T1000 (cell line): ENCODE measurements around the gene ARFGAP1.

Experiments
- DNase-seq: peaks from one replicate; lab custom pipeline; 2025; ENCODE audit warnings: mixed read lengths; lab: John Stamatoyannopoulos, UW

The ARFGAP1 gene

DNA sequence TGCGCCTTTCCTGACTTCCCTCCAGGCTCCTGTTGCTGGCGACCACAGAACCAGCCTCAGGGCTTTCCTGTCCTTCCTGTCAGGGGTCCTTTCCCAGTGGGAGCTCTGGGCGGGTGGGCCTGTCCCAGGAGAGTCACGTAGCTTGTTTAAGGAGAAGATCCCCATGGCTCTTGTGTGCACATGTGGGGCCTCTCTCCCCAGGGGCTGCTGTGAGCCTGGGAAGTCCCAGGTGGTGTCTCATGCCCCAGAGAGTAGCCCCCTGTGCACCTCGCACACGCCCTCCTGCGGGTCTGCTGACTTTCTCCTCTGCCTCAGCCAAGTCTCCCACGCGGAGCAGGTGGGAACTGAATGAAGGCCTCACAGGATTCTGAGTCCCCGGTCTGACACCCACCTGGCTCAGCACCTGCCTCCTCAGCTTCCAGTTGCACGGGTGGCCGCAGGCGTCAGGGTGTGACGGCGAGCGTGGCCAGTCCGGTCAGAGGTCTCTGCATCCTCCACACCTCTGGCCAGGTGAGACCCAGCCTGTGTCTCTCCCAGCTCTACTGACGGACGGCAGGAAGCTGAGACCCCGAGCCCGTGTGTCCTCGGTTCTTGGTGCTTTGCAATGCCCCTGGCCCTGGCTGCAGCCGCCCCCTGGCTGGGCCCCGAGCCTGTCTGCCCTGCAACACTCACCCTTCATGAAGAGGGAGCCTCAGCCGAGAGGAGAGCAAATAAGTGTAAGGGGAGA, 12.7 kb upstream of the ARFGAP1 start:
- no peak for DNase-seq

DNA sequence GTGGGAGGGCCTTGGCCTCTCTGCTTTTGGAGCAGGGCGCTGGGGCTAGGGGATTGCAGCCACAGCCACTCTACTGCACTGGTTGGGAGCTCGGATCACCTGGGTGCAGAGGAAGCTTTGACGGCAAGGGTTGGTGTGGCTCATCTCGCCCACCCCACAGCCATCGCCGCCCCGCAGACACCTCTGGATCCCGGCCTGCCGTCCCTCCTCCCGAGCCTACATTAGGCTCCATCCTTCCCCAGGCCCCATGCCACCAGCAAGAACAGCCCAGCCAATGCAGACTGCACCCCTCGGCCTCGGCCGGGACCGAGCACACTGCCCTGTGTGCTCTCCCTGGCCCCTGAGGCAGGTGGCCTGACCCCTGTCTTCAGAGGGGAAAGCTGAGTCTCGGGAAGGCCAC, 12.1 kb upstream of the ARFGAP1 start:
- no peak for DNase-seq

DNA sequence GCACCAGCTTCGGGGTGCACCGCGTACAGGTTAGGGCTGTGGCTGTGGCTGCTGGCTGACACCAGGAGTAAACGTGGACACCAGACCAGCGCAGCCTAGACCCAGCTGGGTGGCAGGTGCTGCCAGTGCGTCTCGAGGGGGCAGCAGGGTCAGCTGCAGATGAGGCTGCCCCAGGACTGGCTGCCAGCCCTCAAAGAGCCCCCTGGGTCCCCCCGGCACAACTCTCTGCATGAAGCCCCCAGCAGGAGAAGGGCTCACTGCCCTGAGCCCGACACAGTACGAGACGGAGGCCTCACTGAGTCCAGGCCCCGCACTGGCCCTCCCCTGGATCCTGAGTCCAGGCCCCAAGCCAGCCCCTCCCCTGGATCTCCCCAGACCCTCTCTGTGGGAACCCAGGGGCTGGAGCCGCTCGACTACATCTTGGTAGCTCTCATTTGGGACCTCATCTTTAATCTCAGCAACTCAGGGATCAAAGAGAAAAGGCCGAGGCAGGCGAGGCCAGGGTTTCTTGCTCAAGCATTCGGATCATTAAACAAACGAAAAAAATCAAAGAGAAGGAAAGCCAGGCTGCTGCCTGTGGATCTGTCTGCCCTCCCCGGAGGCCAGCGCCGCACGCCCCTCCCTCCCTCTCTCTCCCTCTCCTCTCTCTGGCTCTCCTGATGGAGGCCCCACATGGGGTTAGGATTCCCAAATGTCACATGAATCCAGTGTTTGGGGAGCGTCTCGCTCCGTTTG, 11.4 kb upstream of the ARFGAP1 start:
- no peak for DNase-seq

DNA sequence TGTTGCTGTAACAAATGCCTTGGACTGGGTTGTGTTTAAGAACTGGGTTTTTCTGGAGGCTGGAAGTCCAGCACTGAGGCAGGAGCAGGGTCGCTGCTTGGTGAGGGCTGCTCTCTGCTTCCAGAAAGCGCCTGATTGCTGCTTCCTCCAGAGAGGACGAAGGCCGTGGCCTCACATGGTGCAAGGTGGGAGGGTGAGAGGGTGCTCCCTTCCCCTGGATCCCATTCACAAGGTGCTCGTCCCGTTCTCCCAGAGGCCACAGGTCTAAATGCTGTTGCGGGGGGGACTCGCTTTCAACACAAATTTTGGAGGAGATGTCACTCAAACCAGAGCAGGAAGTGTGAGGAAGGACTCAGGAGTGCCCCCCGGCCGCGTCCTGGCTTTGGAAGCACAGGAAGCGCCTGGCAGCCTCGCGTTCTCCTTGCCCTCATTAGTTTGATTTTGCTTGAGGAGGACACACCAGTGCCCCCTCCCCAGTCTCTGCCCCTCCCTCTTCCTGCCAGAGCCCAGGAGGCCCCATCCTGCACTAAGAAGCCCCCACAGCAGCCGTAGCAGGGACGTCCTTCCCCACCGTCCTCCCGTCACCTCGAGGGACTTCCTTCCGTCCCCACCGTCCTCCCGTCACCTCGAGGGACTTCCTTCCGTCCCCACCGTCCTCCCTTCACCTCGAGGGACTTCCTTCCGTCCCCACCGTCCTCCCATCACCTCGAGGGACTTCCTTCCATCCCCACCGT, 10.7 kb upstream of the ARFGAP1 start:
- DNase-seq: no peak

DNA sequence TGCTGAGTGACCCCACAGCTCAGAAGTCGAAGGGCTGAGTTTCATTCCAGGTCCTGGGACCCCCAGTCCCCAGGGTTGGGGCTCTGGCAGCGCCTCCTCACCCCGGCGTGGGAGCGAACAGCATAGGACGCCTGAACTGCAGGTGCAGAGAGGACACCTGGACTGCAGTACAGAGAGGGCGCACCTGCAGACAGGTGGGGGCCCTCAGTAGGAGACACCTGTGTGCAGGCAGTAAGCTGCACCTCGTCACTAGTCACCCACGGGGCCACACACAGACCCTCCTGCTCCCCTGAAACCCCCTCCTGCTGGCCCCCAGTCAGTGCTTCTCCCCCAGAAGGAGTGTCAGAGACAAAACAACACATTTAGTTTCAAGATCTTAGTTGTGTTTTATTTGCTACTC, 9.8 kb upstream of the ARFGAP1 start:
- DNase-seq: no peak

DNA sequence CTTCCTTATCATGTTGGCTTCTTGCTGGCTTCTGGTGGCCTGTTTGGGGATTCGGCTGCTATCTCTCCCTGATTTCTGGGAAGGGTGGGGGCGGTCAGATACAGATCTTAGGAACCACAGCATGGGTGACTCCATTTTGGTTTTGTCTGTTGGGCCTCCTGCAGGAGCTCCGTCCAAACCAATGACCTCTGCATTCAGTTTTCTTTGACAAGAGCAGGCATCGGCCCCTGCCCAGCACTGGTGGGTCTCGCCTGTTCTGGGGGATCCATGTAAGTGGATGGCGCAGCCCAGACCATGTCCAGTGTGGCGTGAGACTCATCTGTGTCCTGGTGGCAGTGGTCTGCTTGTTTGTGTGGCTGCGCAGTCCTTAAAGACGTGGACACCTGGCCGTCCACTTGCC, 8.6 kb upstream of the ARFGAP1 start:
- DNase-seq: no peak

DNA sequence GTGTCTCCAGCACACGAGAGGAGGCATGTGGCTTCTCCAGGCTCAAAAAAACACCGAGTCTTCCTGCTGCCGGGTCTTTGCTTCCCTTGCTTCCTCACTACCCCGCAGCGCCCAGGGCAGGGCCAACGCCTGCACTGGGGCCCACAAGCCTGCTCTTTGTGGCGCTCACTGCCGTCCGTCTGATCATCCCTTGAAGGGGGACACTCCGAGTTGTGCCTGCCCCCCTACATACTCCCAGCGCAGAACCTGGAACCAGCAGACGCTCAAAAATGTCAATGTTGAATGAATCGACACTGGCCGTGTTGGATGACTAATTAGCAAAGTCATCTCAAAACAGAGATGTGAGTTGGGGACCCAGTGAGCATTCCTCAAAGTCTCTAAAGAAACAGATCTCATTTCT, 8.1 kb upstream of the ARFGAP1 start:
- no peak for DNase-seq

DNA sequence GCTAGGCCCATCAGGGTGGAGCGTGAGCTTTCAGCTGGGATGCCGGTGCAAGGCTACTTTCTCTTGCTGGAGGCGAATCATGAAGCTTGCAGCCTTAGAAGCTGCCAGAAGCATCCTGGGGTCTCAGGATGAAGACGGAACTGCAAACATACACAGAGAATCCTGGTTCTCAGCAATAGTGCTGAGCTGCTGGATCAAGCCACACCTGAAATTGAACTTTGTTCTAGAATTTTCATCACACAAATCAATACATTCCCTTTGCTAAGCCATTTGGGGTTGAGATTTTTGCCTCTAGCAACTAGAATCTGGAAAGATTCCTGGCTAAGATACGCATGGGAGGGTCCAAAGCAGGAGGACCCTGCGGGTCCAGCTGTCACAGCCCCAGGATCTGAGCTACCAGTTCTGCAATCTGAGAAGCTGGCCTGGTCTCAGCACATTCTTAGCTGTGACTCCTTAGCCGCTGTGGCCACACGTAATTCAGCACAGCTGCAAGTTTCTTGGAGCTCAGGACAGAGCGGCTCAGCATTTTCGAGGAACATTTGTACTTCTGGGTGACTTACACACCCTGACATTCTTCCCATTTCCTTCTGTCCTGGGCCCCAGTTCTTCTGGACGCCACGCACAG, 6.6 kb upstream of the ARFGAP1 start:
- DNase-seq: no peak

DNA sequence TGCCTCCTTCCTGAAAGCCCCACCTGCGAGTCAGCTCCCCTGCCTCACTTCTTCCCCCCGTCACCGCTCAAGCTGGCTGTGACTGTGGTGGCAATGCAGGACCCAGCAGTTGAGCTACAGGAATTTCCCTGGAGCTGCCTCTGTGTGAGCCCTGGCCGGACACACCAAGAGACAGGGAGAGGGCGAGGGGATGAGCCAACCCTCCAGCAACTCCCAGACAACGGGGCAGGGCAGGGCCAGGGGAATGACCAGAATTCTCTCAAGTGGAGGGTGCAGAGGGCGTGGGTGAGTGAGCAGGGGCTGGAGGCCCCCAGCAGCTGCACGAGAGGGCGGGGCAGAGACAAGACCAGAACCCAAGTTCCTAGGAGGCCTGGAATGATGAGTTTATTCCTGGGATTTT, 4.9 kb upstream of the ARFGAP1 start:
- no peak for DNase-seq

DNA sequence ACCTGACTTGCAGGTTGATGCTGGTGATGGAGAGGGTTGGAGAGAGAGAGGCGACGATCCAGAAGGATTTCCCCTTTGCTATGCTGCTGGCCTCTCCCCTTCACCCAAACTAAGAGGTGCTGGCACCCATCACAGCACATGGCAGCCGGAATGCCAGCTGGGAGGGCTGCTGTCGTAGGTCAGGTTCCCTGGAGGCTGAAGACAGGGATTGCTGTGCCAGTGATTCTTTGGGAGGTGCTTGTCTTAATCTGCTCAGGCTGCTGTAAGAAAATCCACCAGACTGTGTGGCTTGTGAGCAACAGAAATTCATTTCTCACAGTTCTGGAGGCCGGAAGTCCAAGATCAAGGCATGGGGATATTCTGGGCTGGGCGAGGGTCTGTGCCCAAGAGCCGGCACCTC, 4.4 kb upstream of the ARFGAP1 start:
- DNase-seq: no peak

DNA sequence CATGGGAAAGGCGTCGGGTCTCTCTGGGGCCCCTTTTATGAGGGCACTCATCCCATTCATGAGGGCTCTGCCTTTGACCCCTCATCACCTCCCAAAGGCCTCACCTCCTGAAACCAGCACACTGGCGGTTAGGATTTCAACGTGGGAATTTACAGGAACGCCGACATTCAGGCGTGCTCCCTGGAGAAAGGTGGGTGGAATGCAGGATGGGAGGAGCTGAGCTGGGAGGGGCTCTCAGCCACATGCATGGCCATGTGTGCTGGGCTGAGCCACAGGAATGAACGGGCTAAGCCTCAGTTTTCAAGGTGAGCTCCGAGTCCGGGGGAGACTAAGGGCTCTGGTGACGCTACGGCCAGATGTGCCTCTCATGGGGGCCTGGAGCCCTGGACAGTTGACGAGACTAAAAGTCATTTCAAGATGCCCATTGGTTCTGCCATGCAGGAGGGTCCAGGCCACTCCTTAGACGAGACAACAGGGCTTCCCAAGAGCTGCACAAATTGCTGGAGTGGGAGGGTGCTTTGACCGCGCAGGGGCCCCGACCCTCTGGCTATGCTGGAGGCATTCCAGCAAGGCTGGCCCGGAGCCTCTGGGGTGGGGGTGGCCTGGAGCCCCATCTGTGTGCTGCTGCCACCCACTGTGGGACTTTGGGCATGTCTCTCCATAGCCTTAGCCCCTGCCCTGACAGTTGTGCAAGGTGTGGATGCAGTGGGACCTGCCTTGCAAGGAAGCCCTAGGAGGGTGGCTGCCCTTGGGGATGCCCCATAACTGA, 3.8 kb upstream of the ARFGAP1 start:
- no peak for DNase-seq

DNA sequence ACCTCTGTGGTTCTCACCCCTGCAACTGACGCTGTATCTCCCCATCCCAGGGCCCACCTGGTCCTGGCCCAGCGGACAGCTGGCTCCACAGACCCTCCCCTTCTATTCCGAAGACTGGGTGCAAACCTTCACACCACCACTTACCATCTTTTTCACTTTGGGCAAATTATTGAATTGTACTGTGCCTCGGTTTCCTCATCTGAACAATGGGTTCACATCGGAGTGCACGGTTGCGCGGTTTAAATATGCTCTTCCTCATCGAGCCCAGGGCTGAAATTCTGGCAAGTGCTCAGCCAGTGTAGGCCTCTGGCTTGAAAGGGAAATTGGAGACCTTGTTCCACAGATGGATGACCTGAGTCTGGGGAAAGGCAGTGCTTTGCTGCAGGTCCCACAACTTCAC, 2.9 kb upstream of the ARFGAP1 start:
- DNase-seq: no peak

DNA sequence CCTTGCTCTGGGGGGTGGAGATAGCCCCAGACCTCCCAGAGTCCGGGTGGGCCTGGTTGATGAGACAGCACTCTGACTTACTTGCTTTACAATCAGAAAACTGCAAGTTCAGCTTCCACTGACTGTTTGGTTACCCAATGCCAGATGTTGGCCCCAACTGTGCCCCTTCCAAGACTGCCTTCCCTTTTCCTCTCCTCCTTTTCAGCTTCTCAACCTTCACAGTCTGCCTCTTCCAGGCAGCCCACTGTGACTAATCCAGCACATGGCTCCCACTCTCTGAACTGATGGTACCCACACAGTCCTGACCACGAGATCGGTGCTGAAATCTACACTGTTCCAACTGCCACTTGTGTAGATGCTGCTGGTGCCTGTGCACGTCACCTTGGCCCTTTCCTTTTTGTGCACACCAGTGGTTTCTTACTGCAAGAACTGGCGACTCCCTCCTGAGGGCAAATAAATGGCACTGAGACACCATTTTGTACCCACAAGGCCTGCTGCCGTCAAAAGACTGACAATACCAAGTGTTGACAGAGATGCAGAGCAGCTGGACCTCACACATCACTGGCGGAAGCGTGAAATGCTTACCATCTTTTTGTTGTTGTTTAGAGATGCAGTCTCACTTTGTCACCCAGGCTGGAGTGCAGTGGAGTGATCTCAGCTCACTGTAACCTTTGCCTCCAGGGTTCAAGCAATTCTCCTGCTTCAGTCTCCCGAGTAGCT, 1.8 kb upstream of the ARFGAP1 start:
- DNase-seq: no peak

DNA sequence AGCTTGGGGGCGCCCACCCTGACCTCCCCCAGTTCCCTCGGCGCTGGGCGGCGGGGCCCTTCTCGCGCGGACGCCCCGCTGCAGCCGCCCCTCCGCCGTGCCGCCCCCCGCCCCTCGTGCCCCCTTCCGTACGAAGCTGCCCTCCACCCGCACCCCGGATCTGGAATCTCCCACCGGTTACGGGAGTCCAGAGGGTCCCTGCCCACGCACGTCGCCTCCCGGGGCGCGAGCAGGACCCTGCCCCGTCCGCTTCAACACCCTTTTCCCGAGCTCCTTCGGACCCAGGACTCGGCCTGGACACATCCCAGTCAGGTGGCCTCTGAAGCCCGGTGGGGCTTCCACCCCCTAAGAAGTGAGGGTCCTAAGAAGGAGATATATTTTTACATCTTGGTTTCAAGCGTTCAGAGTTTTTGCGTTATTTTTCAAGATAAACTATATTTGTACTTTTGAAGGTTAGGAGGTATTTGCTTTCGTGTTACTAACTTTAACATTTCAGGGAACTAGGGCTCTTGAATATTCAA, 506 bp downstream of the ARFGAP1 start:
- no peak for DNase-seq

DNA sequence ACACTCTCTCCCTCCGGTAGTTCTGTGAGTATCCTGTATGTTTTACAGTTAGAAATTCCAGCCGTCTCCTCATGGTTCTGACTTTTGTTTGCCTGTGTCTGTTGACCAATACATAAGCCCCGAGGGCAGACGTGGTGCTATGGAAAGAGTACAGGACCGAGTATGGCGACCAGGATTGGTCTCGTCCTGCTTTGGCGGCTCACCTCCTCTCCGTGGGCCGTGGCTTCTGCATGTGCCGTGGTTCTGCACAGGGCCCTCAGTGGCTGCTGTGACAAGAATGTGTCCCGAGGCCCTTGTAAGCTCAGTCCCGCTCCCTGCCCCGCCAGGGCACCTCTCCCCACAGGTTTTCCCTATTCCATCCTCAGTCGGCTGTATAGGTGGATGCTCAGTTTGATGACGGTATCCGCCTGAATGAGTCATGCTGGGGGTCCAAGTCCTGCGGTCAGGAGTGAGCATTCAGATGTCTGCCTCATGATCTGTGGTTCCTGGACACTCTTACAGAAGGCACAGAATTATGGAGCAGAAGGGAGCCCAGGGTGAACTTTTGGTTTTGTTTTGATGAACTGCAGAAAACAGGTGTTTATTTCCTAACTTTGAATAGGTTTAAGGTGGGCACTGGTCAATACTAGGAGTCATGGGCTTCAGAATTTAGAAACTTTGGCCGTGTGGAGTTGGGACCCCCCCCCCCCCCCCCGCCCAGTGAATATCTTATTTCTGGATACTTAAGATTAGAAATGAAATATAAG, 1.2 kb downstream of the ARFGAP1 start:
- no peak for DNase-seq

DNA sequence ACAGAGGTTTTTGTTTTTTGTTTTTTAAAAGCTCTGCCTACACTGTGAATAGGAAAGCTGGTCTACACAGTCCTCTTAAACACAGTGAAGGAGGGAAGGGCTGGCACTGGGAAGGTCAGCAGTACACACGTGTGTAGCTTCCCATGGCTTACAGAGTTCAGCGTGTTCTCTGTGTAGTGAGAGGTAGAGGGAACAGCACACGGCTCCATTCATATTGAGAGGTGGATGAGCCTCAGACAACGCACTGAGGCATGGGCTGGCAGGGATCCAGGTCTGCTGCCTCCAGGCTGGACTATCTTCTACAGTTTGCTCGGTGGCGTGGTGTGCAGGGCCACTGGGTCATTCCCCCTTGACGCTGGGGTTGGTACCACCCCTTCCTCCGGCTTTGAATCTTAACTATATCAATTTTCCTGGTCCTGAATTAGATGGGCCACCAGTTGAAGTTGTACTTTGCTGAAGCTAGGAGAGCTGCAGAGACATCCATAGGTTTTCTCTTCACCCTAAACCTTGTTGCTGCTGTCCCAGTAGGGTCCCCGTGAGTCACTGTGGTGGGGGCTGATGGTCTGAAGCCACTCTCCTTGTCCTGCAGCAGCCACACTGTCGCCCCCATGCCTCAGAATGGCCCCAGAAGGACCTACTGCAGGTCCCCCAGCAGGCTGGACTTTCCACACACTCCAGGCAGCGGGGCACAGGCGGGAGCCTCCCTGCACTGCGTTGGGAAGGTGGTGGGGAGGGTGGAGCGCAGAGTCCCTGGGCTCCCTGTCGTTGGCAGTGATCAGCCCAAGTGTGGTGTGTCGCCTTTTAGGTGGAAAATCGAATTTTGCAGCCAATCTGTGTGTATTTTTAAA, 2.0 kb downstream of the ARFGAP1 start:
- no peak for DNase-seq

DNA sequence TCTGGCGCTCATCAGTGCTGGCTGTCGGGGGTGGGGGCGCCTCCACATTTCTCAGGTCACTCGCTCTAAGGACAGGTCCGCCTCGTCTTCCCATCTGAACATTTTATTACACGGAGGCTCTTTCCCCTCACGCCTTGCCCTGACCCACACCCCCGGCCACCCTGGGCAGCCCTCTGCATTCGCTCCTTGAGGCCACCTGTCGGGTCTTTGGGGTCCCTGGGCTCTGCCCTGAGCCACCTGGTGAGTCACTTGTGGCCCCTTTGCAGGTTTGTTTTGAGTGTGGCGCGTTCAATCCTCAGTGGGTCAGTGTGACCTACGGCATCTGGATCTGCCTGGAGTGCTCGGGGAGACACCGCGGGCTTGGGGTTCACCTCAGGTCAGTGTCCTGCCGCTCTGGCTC, 3.2 kb downstream of the ARFGAP1 start:
- DNase-seq: no peak

DNA sequence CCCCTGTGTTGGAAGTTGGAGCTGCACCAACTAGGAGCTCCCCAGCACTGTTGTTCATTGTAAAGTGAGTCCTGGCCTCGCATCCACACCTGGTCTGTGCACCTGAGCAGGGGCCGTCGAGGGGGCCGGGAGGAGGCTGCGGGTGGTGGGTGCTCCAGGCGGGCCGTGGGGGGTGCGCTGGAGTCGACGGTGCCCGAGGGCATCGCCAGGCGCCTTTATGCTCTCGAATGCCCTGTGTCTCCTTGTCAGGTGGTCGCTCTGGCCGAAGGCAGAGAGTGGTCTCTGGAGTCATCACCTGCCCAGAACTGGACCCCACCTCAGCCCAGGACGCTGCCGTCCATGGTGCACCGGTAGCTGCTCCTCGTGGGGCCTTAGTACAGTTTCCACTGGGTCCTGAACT, 4.3 kb downstream of the ARFGAP1 start:
- DNase-seq: no peak
